ENCODE measurements around the gene NIT1. TPM values are rescaled to one million over a fixed set of nuclear protein-coding genes. Genes with fewer than 3 reads are reported as not detected.

The NIT1 gene
- total RNA-seq, 2 donors from 2014 or later: 51.0 to 65.1 TPM

GRCh38 chr1:161165742-161166668, 48.1 kb downstream of the NIT1 start, which contains the start of gene PPOX:
PPOX (plus strand) TSS chr1:161166426; CDS start chr1:161166848, 422 bp downstream.
- Mint-ChIP-seq H3K9me3 (no peaks in the 10 kb centered on the region), H3K27me3 (ENCODE audit: insufficient read depth) (no peaks in the 10 kb centered on the region), H3K4me1 (peaks cover 15% of the 10 kb centered on the region), H3K27ac (peak within 1 kb of the TSS; percentile 95), H3K4me3 (peak within 1 kb of the TSS; percentile 85), H3K36me3 (ENCODE audit: low read depth) (peaks cover 28% of the 10 kb centered on the region)
- H3K27ac ChIP-seq (ENCODE audit: low read depth, low read length): peak within 1 kb of the TSS; percentile 78
- TF ChIP-seq CTCF (conservative IDR thresholded peaks at IDR 0.05): peak; percentile 63
- peak within 1 kb of the TSS; percentile 69 for H3K9ac ChIP-seq (ENCODE audit: extremely low read depth, low read length, poor library complexity, severe bottlenecking)
- WGBS, 2 experiments (ENCODE audit: insufficient coverage in 1 of 2, insufficient read length in 1 of 2): 1 to 2% methylated on average over 35 to 54 of the region's 54 CpGs
- H3K27me3 ChIP-seq (ENCODE audit: control insufficient read depth, insufficient read depth, low read length, poor library complexity, severe bottlenecking): no peaks in the 10 kb centered on the region
- peaks cover 5% of the 10 kb centered on the region for H3K4me1 ChIP-seq (ENCODE audit: control insufficient read depth, insufficient read depth, low read length)
- no peaks in the 10 kb centered on the region for H3K9me3 ChIP-seq (ENCODE audit: control insufficient read depth, low read length)
- H3K4me3 ChIP-seq (ENCODE audit: low read length): peak within 1 kb of the TSS; percentile 94
- peak; percentile 99 for DNase-seq
- peaks cover 50% of the 10 kb centered on the region for H3K36me3 ChIP-seq (ENCODE audit: control insufficient read depth, insufficient read depth, low read length)

- peaks cover 31% of the 10 kb centered on the region for H3K36me3 Mint-ChIP-seq (ENCODE audit: low read depth)
- Histone ChIP-seq H3K9me3 (ENCODE audit: control insufficient read depth, low read length) (no peaks in the 10 kb centered on the region), H3K9ac (ENCODE audit: extremely low read depth, low read length, poor library complexity, severe bottlenecking) (peak overlapping the region; percentile 69), H3K36me3 (ENCODE audit: control insufficient read depth, insufficient read depth, low read length) (peaks cover 55% of the 10 kb centered on the region), H3K4me3 (ENCODE audit: low read length) (peak overlapping the region; percentile 94), H3K27ac (ENCODE audit: low read depth, low read length) (no peak overlapping the region), H3K4me1 (ENCODE audit: control insufficient read depth, insufficient read depth, low read length) (peaks cover 5% of the 10 kb centered on the region), H3K27me3 (ENCODE audit: control insufficient read depth, insufficient read depth, low read length, poor library complexity, severe bottlenecking) (no peaks in the 10 kb centered on the region)
- peak; percentile 78 for DNase-seq
- H3K9me3 Mint-ChIP-seq: no peaks in the 10 kb centered on the region
- peak overlapping the region; percentile 85 for H3K4me3 Mint-ChIP-seq
- H3K27ac Mint-ChIP-seq: peak overlapping the region; percentile 95
- H3K4me1 Mint-ChIP-seq: peaks cover 15% of the 10 kb centered on the region
- H3K27me3 Mint-ChIP-seq (ENCODE audit: insufficient read depth): no peaks in the 10 kb centered on the region
- WGBS, 2 experiments (ENCODE audit: insufficient coverage in 1 of 2, insufficient read length in 1 of 2): 0 to 10% methylated on average over 3 to 33 of the region's 33 CpGs
- peak; percentile 20 for TF ChIP-seq CTCF (conservative IDR thresholded peaks at IDR 0.05)
These were observed 49.0 kb downstream of the NIT1 start for GRCh38 chr1:161166669-161167548.

GRCh38 chr1:161168906-161169305, 51.0 kb downstream of the NIT1 start:
- Histone ChIP-seq H3K4me1 (ENCODE audit: control insufficient read depth, insufficient read depth, low read length) (peaks cover 5% of the 10 kb centered on the region), H3K27me3 (ENCODE audit: control insufficient read depth, insufficient read depth, low read length, poor library complexity, severe bottlenecking) (no peaks in the 10 kb centered on the region), H3K27ac (ENCODE audit: low read depth, low read length) (no peak overlapping the region), H3K9me3 (ENCODE audit: control insufficient read depth, low read length) (no peaks in the 10 kb centered on the region), H3K36me3 (ENCODE audit: control insufficient read depth, insufficient read depth, low read length) (peaks cover 59% of the 10 kb centered on the region), H3K4me3 (ENCODE audit: low read length) (no peak overlapping the region), H3K9ac (ENCODE audit: extremely low read depth, low read length, poor library complexity, severe bottlenecking) (no peak overlapping the region)
- no peak for DNase-seq
- no peak for TF ChIP-seq CTCF (conservative IDR thresholded peaks at IDR 0.05)
- peaks cover 36% of the 10 kb centered on the region for H3K36me3 Mint-ChIP-seq (ENCODE audit: low read depth)
- H3K9me3 Mint-ChIP-seq: no peaks in the 10 kb centered on the region
- H3K4me3 Mint-ChIP-seq: no peak overlapping the region
- H3K27ac Mint-ChIP-seq: no peak overlapping the region
- H3K4me1 Mint-ChIP-seq: peaks cover 15% of the 10 kb centered on the region
- H3K27me3 Mint-ChIP-seq (ENCODE audit: insufficient read depth): no peaks in the 10 kb centered on the region
- WGBS, 2 experiments (ENCODE audit: insufficient coverage in 1 of 2, insufficient read length in 1 of 2): 94 to 98% methylated on average over 7 to 9 of the region's 9 CpGs
